ENCODE measurements around the gene ALOX15.
"Not testable (repeated sequence)": the region's sequence is repeated elsewhere in the genome, so short reads cannot be mapped to it uniquely, and the experiment has no call there.

The ALOX15 gene

GRCh38 chr17:4631431-4631830 lies 10.0 kb downstream of the ALOX15 start:
- H3K4me3 ChIP-seq (ENCODE audit: control insufficient read depth, low read depth, low read length) = no peak overlapping the region
- no peak for TF ChIP-seq CTCF (conservative IDR thresholded peaks at IDR 0.05; ENCODE audit: control insufficient read depth, insufficient read depth, low read depth, low read length)
- DNase-seq (ENCODE audit: low read depth) = no peak

GRCh38 chr17:4626734-4627256 lies 14.7 kb downstream of the ALOX15 start:
- H3K4me3 ChIP-seq (ENCODE audit: control insufficient read depth, low read depth, low read length) = no peak overlapping the region
- no peak for TF ChIP-seq CTCF (conservative IDR thresholded peaks at IDR 0.05; ENCODE audit: control insufficient read depth, insufficient read depth, low read depth, low read length)
- DNase-seq (ENCODE audit: low read depth) = no peak

- peak; percentile 19 for DNase-seq (ENCODE audit: low read depth)
- TF ChIP-seq CTCF (conservative IDR thresholded peaks at IDR 0.05; ENCODE audit: control insufficient read depth, insufficient read depth, low read depth, low read length) = no peak
- no peak overlapping the region for H3K4me3 ChIP-seq (ENCODE audit: control insufficient read depth, low read depth, low read length)
These were observed 16.3 kb downstream of the ALOX15 start for GRCh38 chr17:4625181-4625617.

GRCh38 chr17:4624451-4624911 lies 17.0 kb downstream of the ALOX15 start:
- DNase-seq (ENCODE audit: low read depth) = peak; percentile 63
- H3K4me3 ChIP-seq (ENCODE audit: control insufficient read depth, low read depth, low read length) = not testable (repeated sequence)

- peak; percentile 61 for DNase-seq (ENCODE audit: low read depth)
- TF ChIP-seq CTCF (conservative IDR thresholded peaks at IDR 0.05; ENCODE audit: control insufficient read depth, insufficient read depth, low read depth, low read length) = no peak
- H3K4me3 ChIP-seq (ENCODE audit: control insufficient read depth, low read depth, low read length) = no peak overlapping the region
These were observed 18.2 kb downstream of the ALOX15 start for GRCh38 chr17:4623249-4623648.

- DNase-seq (ENCODE audit: low read depth) = no peak
- H3K4me3 ChIP-seq (ENCODE audit: control insufficient read depth, low read depth, low read length) = no peak overlapping the region
- no peak for TF ChIP-seq CTCF (conservative IDR thresholded peaks at IDR 0.05; ENCODE audit: control insufficient read depth, insufficient read depth, low read depth, low read length)
These were observed 19.1 kb downstream of the ALOX15 start for GRCh38 chr17:4622375-4622774.

GRCh38 chr17:4620531-4621101 lies 20.9 kb downstream of the ALOX15 start:
- TF ChIP-seq CTCF (conservative IDR thresholded peaks at IDR 0.05; ENCODE audit: control insufficient read depth, insufficient read depth, low read depth, low read length) = no peak
- DNase-seq (ENCODE audit: low read depth) = no peak
- no peak overlapping the region for H3K4me3 ChIP-seq (ENCODE audit: control insufficient read depth, low read depth, low read length)

All from fibroblast of mammary gland (primary cell).